ENCODE data around the gene TXLNG.

DNA sequence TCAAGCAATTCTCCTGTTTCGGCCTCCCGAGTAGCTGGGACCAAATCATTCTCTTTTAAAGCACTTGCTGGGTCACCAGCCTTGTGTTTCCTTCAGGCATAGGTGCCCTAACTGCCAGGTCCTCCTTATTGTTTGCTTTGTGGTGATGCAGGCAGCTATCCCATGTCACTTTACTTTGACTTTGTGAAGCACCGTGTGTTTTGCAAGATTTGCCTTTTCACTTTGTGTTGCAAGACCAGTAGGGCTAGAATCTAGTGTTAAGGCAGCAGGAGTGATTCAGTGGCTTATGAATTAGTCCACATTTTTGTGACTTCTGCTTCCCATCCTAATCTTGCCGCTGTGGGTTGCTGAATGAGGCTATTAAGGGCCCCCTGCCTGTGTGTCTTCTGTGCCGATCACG lies 46.7 kb upstream of the TXLNG start:
- TF ChIP-seq CTCF (IDR thresholded peaks at IDR 0.05) (no peak), EZH2 (IDR thresholded peaks at IDR 0.05; ENCODE audit: borderline replicate concordance, insufficient read depth, low read depth, low read length, poor library complexity, severe bottlenecking) (no peak)

All from B cell (primary cell).